NCI-H446 treated with DMSO at 0.1 percent for 48 hours (cell line): ENCODE data around the gene DDC.
A peak's percentile ranks its signal among the peaks of the same experiment; 100 is the strongest.
"Not testable (repeated sequence)": the region's sequence is repeated elsewhere in the genome, so short reads cannot be mapped to it uniquely, and the experiment has no call there.

Source experiments
- DNase-seq: peaks from one replicate; lab custom pipeline; 2025; lab: John Stamatoyannopoulos, UW

The DDC gene

GRCh38 chr7:50480797-50481196 is 84.4 kb downstream of the DDC start:
- no peak for DNase-seq

GRCh38 chr7:50479743-50480517 is 85.3 kb downstream of the DDC start:
- no peak for DNase-seq

- DNase-seq = no peak
Observed at GRCh38 chr7:50477640-50478039, 87.6 kb downstream of the DDC start.

GRCh38 chr7:50476953-50477625 is 88.1 kb downstream of the DDC start:
- DNase-seq = no peak

GRCh38 chr7:50475340-50475739 is 89.9 kb downstream of the DDC start:
- DNase-seq = no peak

- no peak for DNase-seq
Observed at GRCh38 chr7:50474382-50475160, 90.6 kb downstream of the DDC start.

GRCh38 chr7:50473531-50473930 is 91.7 kb downstream of the DDC start:
- DNase-seq = no peak

- DNase-seq = no peak
Observed at GRCh38 chr7:50472427-50472826, 92.8 kb downstream of the DDC start.

- no peak for DNase-seq
Observed at GRCh38 chr7:50471970-50472369, 93.2 kb downstream of the DDC start.

- no peak for DNase-seq
Observed at GRCh38 chr7:50470250-50471163, 94.7 kb downstream of the DDC start.

GRCh38 chr7:50469181-50469580 is 96.0 kb downstream of the DDC start:
- DNase-seq = no peak

- DNase-seq = peak; percentile 30
Observed at GRCh38 chr7:50467817-50468610, 97.2 kb downstream of the DDC start.

- DNase-seq = no peak
Observed at GRCh38 chr7:50466815-50467585, 98.2 kb downstream of the DDC start.

GRCh38 chr7:50463035-50463434 is 102.2 kb downstream of the DDC start:
- DNase-seq = no peak

- no peak for DNase-seq
Observed at GRCh38 chr7:50462361-50462760, 102.8 kb downstream of the DDC start.

GRCh38 chr7:50461695-50462094 is 103.5 kb downstream of the DDC start:
- DNase-seq = no peak

GRCh38 chr7:50459183-50459582 is 106.0 kb downstream of the DDC start:
- DNase-seq = not testable (repeated sequence)

- not testable (repeated sequence) for DNase-seq
Observed at GRCh38 chr7:50458651-50459050, 106.6 kb downstream of the DDC start.

- DNase-seq = no peak
Observed at GRCh38 chr7:50456371-50457123, 108.7 kb downstream of the DDC start.
